Fibroblast of the aortic adventitia (primary cell): ENCODE measurements around the gene HMG20B. TPM values are rescaled to one million over a fixed set of nuclear protein-coding genes. Genes with fewer than 3 reads are reported as not detected.
A peak's percentile ranks its signal among the peaks of the same experiment; 100 is the strongest.

Experiments
- DNase-seq: peaks from one replicate; pipeline ENCODE4 v3.0.0-alpha.2; 2010; ENCODE audit warnings: low read depth
- H3K4me3 ChIP-seq: 2 replicates; pipeline ENCODE4 v1.5.1; 2011; ENCODE audit warnings: low read depth, mild to moderate bottlenecking, control low read depth, low read length, moderate library complexity
- total RNA-seq: library from RNA; depleted of rRNA; stranded (reverse); fragments of >200 nt; gene quantifications from 2 replicates; pipeline ENCODE4 v1.2.3, GENCODE V29; 2012; ENCODE audit warnings: low replicate concordance
- TF ChIP-seq, protein P1 (sequence below): IDR thresholded peaks from 2 replicates; pipeline ENCODE4 v1.5.1; 2011; ENCODE audit warnings: mild to moderate bottlenecking, low read length, control low read depth, inconsistent platforms; ENCODE audit not compliant: insufficient read depth

Gene HMG20B
- total RNA-seq, 1 donor = 56.6 TPM

DNA sequence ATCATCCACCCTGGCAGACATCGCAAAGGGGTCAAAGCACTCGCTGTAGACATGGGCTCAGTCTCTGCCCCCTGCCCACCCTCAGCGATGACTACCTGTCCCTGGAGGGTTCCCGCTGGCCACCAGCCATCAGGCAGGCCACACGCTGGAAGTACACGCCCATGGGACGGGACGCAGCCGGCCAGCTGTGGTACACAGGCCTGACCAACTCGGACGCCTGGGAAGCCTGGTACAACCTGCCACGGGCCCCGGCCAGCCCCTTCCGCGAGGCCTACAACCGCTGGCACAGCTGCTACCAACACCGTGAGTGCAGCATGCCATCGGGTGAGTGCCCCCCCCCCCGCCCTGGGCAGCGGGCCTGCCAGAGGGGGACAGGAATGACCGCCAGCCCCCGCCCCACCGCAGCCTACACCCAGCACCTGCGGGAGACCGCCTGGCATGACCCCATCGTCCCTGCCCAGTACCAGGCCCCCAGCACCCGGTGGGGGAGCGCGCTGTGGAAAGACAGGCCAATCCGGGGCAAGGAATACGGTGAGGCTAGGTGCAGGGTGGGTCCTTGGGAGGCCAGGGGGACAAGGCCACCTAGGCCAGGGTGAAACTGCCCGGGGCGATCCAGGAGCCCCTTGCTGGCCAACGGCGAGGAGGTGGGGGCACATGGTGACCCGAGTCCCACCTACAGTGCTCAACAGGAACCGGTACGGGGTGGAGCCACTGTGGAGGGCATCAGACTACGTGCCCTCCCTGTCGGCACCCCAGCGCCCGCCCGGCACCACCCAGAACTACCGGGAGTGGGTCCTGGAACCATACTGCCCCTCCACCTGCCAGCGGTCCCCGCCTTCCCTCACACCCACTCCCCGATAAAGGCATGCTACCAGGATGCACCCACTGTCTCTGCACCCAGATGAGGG, 29.3 kb upstream of the HMG20B start:
- no peak overlapping the region for H3K4me3 ChIP-seq
- TF ChIP-seq, protein P1, sequence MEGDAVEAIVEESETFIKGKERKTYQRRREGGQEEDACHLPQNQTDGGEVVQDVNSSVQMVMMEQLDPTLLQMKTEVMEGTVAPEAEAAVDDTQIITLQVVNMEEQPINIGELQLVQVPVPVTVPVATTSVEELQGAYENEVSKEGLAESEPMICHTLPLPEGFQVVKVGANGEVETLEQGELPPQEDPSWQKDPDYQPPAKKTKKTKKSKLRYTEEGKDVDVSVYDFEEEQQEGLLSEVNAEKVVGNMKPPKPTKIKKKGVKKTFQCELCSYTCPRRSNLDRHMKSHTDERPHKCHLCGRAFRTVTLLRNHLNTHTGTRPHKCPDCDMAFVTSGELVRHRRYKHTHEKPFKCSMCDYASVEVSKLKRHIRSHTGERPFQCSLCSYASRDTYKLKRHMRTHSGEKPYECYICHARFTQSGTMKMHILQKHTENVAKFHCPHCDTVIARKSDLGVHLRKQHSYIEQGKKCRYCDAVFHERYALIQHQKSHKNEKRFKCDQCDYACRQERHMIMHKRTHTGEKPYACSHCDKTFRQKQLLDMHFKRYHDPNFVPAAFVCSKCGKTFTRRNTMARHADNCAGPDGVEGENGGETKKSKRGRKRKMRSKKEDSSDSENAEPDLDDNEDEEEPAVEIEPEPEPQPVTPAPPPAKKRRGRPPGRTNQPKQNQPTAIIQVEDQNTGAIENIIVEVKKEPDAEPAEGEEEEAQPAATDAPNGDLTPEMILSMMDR = no peak
- DNase-seq = no peak

DNA sequence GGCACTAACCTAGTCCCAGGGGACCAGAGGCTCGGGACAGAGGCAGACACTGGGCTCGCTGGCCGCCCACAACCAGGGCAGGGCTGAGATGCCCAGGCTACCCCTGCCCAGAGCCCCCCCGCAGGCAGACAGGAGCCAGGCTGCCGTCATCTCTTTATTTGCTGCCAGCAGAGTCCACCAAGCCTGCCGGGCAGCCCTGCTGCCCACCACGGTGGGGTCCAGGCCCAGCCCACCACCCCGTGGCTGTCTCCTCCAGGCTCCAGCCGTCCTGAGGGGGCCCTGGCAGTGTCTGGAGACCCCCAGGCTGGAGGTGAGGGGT, 28.7 kb upstream of the HMG20B start:
- TF ChIP-seq, protein P1 = no peak
- no peak overlapping the region for H3K4me3 ChIP-seq
- no peak for DNase-seq

DNA sequence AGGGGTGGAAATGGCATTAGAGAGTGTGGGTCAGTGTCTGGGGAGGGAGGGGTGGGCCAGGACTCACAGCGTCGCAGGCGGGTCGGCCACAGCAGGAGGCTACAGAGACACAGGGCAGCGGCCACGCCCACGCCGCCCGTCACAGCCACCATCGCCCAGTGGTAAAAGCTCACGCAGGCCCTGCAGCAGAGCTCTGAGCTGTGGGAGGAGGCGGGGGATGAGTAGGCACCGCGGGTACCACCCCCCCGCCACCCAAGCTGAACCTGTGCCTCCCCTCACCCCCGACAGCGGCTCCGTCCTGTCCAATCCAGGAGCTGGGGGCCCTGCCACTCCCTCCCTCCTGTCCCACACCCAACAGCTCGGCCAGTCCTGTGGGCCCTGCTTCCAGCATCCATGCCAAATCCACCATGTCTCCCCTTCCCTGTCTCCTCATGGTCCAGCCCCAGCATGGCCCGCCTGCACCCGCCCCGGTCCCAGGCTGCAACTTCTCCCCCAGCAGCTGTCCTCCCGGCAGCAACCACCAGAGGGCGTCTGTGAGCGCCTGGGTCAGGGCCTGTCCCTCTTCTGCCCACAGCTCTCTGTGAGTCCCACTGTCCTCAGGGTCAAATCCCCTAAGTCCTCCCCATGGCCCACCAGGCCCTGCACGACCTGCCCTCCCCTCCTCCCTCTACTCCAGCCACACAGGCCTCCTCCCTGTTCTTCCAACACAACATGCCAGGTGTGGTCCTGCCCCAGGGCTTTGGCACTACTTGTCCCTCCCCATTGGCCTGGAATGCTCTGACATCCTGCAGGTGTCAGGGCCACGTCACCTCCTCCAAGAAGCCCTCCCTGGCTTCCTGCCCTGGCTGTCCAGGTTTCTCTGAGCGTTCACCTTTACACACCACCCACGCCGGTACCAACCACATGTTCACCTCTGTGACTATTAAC, 27.7 kb upstream of the HMG20B start:
- peak; percentile 49 for DNase-seq
- TF ChIP-seq, protein P1 = peak; percentile 97
- H3K4me3 ChIP-seq = no peak overlapping the region

DNA sequence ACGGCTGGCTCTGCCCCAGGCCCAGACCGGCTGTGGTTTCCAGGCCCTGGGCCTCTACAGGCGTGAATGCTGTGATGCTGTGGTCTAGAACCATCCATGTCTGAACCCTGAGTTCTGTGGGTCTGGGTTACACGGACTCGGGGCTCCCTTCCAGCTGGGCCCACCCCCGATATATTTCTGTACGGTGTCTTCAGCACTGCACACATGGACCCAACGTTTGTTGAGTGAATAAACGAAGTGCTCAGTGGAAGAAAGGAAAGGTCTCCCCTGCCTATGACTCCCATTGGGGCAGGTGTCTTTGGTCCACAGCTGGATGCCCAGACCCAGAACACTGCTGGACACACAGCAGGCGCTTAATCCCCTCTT, 27.1 kb upstream of the HMG20B start:
- TF ChIP-seq, protein P1 = no peak
- no peak overlapping the region for H3K4me3 ChIP-seq
- no peak for DNase-seq

DNA sequence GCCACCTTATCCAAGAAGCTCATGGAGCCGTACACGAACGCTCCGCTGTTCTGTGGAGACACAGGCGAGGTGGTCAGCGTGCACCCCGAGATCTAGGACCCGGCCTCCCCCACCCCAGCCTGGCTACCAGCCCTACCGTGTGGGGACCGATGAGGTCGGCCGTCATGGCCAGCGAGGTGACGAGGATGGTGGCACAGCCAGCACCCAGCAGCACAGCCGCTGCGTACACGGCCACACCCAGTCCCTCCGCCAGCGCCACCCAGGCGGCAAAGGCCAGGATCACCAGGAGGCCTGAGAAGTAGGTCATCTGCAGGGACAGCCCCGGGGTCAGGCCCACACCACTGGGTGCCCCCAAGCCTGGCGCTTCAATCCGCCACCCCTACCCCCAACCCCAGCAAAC, 26.6 kb upstream of the HMG20B start:
- no peak for DNase-seq

DNA sequence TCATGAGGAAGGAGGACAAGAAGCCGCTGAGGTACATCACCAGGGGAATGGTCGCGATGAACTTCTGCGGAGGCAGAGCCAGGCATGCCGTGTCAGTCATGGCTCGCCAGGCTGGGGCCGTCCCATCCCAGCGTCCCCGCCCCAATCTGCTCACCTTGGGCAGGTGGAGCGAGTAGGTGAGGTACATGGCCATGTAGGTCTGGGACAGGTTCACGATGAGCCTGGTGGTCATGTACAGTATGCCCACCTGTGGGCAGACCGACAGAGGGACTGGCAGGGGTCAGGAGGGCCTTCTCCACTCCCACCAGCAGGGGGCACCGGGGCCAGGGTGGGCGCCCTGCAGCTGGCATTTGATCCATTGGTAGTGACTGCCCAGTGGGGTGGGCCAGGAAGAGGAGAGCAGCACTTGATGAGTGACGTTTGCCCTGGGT, 25.4 kb upstream of the HMG20B start:
- TF ChIP-seq, protein P1 = peak; percentile 72
- no peak overlapping the region for H3K4me3 ChIP-seq
- DNase-seq = no peak

More for the DNA sequence above, 26.6 kb upstream of the HMG20B start:
- TF ChIP-seq, protein P1 = no peak
- no peak overlapping the region for H3K4me3 ChIP-seq
